SH-SY5Y (cell line): ENCODE data around the gene SIGMAR1.

Source experiments
- GATA2 ChIP-seq: IDR thresholded peaks from 2 replicates; pipeline ENCODE4 v1.6.1; 2011; ENCODE audit warnings: mild to moderate bottlenecking, low read depth, low read length
- GATA3 ChIP-seq: IDR thresholded peaks from 2 replicates; pipeline ENCODE4 v1.6.1; 2011; ENCODE audit warnings: low read depth, mild to moderate bottlenecking, low read length, moderate library complexity

The SIGMAR1 gene

GRCh38 chr9:34627716-34628655, 9.6 kb downstream of the SIGMAR1 start:
- TF ChIP-seq GATA3: no peak
- TF ChIP-seq GATA2: no peak

- no peak for TF ChIP-seq GATA3
- no peak for TF ChIP-seq GATA2
Observed at GRCh38 chr9:34625186-34625486, 12.5 kb downstream of the SIGMAR1 start.

DNA sequence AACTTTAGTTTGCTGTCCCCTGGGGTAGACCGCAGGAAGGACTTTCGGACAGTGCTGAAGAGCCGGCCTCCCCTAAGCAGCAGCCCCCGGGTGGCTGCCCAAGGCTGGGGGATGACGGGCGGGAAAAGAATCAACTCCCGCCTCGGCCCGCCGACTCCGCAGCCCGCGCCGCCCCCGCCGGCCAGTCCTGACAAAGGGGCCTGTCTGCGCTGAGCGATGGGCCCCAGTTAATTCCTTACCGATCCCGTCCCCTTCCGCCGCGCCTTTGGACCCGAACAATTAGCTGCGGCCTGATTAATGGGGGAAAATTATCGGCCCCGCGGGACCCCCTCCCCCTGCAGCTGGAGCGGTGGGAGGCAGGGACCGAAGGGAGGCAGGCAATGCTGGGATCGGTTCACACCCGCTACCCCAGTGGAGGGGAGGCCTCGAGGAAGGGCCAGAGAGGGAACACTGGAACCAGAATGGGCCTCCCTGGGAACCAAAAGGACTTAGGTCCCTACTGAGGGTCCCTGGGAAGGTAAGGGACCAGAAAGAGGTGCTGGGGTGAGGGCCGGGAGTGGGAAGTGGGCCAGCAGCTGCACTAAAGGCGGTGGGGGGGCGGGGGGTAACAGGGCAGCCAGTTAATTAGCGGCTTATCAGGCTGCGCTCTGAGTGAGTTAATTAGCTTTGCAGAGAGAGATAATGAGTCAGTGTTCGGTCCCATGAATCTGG, 13.0 kb downstream of the SIGMAR1 start:
- TF ChIP-seq GATA3 (no peak), GATA2 (no peak)

DNA sequence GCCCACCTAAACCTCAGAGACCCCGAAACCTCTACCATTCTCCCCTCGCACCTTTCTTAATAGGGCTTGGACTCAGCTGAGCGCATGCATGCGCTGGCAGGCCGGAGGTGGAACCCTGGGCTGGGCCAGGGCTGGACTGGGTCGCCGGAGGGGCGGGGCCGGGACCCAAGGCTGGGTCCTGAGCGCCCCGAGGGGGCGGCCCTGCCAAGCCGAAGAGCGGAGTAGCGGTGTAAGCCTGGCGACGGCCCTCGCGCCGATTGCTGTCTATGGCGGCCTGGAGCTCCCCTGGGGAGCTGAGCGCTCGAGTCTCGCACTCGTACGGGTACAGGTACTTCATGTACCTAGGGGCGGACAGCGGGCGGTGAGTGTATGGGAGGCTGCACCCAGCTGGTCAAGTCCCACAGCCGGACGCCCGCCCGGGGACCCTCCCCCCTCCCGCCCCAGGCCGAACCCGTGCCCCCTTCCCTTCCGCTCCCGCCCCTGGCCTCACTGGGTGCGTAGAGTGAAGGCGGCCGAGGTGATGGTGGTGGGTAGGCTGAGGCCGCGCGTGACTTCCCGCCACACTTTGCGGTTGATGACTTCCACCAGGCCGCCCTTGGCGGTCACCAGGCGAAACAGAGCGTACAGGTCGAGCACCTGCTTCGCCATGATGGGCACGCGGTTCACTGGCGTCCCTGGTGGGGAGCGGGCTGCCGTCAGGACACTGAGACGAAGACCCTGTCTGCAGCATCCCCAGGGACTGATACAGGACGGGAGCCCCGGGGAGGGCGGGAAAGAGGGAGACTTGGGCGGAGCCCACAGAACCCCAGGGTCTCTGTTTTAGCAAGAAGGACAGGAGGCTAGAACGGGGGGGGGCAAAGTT, 14.0 kb downstream of the SIGMAR1 start:
- TF ChIP-seq GATA2 (no peak), GATA3 (no peak)

- TF ChIP-seq GATA3 (no peak), GATA2 (no peak)
Observed at GRCh38 chr9:34620061-34620994, 17.3 kb downstream of the SIGMAR1 start, which contains the start of gene DCTN3. Gene DCTN3, minus strand, starts transcription at chr9:34620495. Its CDS starts 31 bp downstream, at chr9:34620464.

DNA sequence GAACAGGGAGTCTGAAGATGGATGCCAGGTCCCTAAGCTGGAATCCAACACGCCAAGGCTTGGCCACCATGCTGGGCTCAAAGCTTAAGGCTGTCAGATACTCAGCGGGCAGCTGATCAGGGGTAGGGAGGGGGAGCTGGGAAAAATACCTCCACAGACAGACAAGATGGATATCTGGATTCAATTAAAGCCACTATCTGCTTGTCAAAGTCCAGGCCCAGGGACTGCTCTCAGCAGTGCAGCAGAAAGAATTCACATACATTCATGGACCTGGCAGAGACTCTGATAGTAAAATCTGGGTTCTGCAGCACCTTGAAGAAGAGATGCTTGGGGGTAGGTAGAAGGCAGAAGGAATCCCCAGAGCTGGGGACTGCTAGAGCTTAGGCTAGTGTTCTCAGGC, 22.5 kb downstream of the SIGMAR1 start:
- TF ChIP-seq GATA3 (no peak; the same call in 1 of the 2 replicates), GATA2 (peak; percentile 90)

DNA sequence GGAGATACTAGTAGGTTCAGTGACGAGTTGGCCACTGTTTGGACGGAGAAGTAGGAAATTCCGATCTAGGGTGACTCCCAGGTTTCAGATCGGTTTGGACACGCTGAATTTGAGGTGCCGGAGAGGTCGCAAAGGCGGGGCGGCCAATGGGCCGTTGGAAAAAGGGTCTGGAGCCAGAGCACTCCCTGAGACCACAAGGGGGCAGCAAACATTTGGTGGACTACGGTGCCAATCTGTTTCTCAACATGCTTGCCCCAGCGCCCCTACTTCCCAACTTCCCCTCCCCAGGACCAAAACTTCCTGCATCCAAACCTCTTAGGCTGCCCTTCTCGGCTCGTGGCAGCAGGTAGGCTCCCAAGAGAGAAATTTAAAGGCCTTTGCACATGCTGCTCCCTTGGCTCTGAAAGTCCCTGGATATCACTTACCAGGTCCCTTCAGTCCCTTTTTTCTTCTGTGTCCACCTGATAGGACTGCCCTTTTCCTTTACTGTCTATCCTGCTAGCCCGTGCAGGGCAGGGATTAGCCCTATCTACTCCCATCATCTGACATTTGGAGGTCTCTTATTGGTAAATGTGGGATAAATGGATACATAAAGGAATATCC, 24.7 kb downstream of the SIGMAR1 start:
- TF ChIP-seq GATA3 (no peak), GATA2 (no peak)

GRCh38 chr9:34611811-34612787, 25.5 kb downstream of the SIGMAR1 start, which contains the start of gene RPP25L:
Gene RPP25L, minus strand, starts transcription at chr9:34612097. Its CDS starts 801 bp downstream, at chr9:34611296.
- TF ChIP-seq GATA2: no peak
- TF ChIP-seq GATA3: no peak

DNA sequence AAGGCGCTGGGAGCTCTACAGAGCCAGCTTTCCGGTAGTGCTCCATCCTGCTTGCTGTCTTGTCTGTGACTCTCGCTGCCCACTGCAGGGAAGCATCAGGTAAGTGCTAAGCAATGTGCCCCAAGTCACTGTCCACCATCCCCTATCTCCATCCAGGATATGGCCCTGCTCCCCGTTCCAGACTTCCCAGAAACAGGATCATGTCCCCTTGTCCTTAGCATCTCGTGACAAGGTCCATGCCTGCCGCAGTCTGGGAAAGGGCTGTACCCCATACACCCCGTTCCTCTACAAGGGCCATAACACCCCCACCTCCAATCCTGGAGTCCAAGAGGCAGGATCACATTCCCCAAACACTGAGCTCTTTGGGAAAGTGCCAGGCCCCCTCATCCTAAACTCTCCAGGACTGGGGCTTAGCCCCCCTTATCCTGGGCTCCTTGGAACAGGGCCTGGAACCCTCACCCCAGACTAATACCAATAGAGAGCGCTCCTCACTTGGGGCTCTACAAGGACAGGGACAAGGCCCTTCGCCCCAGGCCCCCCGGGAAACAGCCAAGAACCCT, 26.3 kb downstream of the SIGMAR1 start:
- TF ChIP-seq GATA2: no peak
- TF ChIP-seq GATA3: no peak

DNA sequence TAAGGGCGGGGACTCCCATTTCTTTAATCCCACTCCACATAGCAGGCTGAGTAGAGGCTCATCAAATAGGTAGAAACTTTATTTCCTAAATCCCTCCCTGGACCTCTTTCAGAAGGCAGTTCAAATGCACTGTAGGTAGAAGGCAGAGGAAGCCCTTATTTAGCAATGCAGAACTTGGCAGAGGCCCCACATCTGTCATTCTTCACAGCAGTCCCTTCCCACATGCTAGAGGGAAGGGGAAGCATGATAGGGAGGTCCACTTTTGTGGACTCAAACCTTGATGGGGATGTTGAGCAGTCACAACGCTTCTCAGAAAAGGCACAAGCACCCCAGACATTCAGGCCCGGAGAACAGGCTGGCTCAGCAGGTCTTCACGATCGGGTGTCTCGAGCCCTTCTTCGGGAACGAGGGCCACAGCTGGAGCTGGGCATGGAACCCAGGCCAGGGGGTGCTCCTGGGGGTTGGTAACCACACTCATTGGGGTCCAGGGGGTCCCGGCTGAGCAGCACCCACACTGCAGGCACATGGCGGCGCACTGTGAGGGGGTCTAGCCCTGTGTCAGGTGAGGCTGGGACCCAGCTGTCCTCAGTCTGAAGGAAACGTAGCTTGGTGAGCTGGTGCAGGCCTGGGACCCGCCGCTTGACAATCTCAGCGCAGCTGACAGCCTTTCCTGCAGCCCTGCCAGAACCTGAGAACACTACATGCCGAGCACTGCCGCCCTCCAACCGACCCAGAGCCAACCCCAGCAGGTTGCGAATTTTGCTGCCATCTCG, 27.0 kb downstream of the SIGMAR1 start:
- TF ChIP-seq GATA3 (no peak), GATA2 (no peak)

DNA sequence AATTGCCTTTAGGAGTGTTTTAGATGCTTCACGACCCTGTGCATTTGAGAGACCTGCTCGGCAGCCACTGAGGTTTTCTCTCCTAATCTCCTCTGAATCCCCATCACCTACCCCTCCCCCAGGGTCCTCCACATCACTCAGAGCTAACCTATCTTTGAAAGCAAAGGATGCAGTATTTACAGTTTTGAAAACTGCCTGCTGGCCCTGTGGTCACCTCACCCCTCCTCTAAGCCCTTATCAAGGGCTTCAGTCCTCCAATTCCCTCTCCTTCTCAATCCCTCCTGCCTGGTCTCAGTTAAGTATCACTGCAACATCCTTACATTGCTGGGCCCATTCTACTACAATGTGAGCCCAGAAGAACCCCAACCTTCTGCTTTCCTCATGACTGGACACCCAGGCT, 30.3 kb downstream of the SIGMAR1 start:
- TF ChIP-seq GATA3: no peak
- TF ChIP-seq GATA2: no peak
